Panc1 (cell line): ENCODE measurements around the gene CFAP43. TPM values are rescaled to one million over a fixed set of nuclear protein-coding genes. Genes with fewer than 3 reads are reported as not detected.

Experiments used
- ATAC-seq: fragments of 200-7000 bp; cut with Tn5 transposase; 2 replicates; pipeline ENCODE4 v1.9.1; 2020; ENCODE audit warnings: mild to moderate bottlenecking, moderate library complexity
- BruUV-seq: library from RNA; stranded (reverse); fragments of 400-500 nt; replicated peaks from 2 replicates; lab custom pipeline; 2021; lab: Mats Ljungman, UMichigan
- CTCF ChIA-PET: fragments of 300-600 bp; sonication (Branson Sonifier 250); formaldehyde crosslinking; loops from one replicate; lab custom pipeline; 2022; ENCODE audit warnings: antibody characterized with exemption; lab: Charles Lee
- POLR2A ChIA-PET: fragments of 300-600 bp; sonication (Branson Sonifier 250); formaldehyde crosslinking; loops from one replicate; lab custom pipeline; 2022; ENCODE audit warnings: antibody characterized with exemption; lab: Charles Lee
- DNase-seq: peaks from one replicate; pipeline ENCODE4 v3.0.0-alpha.2; 2010; ENCODE audit warnings: low read depth, low spot score
- H3K27ac ChIP-seq: 2 replicates; pipeline ENCODE4 v1.5.1; 2011; ENCODE audit warnings: mild to moderate bottlenecking, low read length, inconsistent platforms
- H3K27me3 ChIP-seq: fragments of 200-500 bp; sonication (Bioruptor generic); 2 replicates; pipeline ENCODE4 v1.6.0; 2014; ENCODE audit warnings: low read length, inconsistent platforms; ENCODE audit not compliant: control insufficient read depth, insufficient read depth
- H3K36me3 ChIP-seq: fragments of 200-500 bp; sonication (Bioruptor generic); 2 replicates; pipeline ENCODE4 v1.5.1; 2014; ENCODE audit warnings: inconsistent platforms, mild to moderate bottlenecking, low read length, moderate library complexity; ENCODE audit not compliant: control insufficient read depth, insufficient read depth
- H3K4me1 ChIP-seq: 2 replicates; pipeline ENCODE4 v1.5.1; 2011; ENCODE audit warnings: inconsistent platforms, mild to moderate bottlenecking, low read length, moderate library complexity; ENCODE audit not compliant: control insufficient read depth, insufficient read depth
- H3K4me3 ChIP-seq, 2 experiments: 2 replicates each; pipeline ENCODE4 v1.5.1; 2011 to 2012; ENCODE audit warnings: low read depth in 2 of 2, low read length in 2 of 2, mild to moderate bottlenecking in 2 of 2, inconsistent platforms in 1 of 2, moderate library complexity in 1 of 2
- H3K9me3 ChIP-seq: fragments of 200-500 bp; sonication (Bioruptor generic); 2 replicates; pipeline ENCODE4 v1.5.1; 2014; ENCODE audit warnings: low read depth, mild to moderate bottlenecking, inconsistent platforms, low read length, moderate library complexity; ENCODE audit not compliant: control insufficient read depth, insufficient read depth
- POLR2AphosphoS5 ChIP-seq: IDR thresholded peaks from 2 replicates; pipeline ENCODE4 v1.6.1; 2012; ENCODE audit warnings: mild to moderate bottlenecking, low read depth, low read length, moderate library complexity
- SIN3A ChIP-seq: IDR thresholded peaks from 2 replicates; pipeline ENCODE4 v1.6.1; 2012; ENCODE audit warnings: low read depth, mild to moderate bottlenecking, low read length, moderate library complexity, borderline replicate concordance; ENCODE audit not compliant: insufficient read depth
- TCF7L2 ChIP-seq: IDR thresholded peaks from 2 replicates; pipeline ENCODE4 v1.6.1; 2011; ENCODE audit warnings: mild to moderate bottlenecking, low read depth, low read length, inconsistent platforms
- in situ Hi-C: cut with HindIII; loops from 2 replicates; pipeline ENCODE4 v1.10.0; 2016; ENCODE audit warnings: low sequenced_read_pairs, low pct_unique_long_range_greater_than_20kb
- intact Hi-C: fragments of 100-400 bp; cut with micrococcal nuclease; formaldehyde crosslinking; loops from one replicate; pipeline ENCODE4 v1.10.0; 2022; ENCODE audit not compliant: unreplicated experiment
- total RNA-seq: library from RNA; stranded (reverse); gene quantifications from one replicate; pipeline ENCODE4 v1.2.1, GENCODE V29; 2021; ENCODE audit not compliant: unreplicated experiment
- TF ChIP-seq, protein P1 (sequence below), 2 experiments: IDR thresholded peaks; 2 replicates each; pipeline ENCODE4 v1.6.1; 2011 to 2012; ENCODE audit warnings: low read depth in 2 of 2, control low read depth in 1 of 2, low read length in 1 of 2, mild to moderate bottlenecking in 1 of 2, moderate library complexity in 1 of 2; ENCODE audit not compliant: insufficient read depth in 1 of 2
- TF ChIP-seq, protein P2 (sequence below): fragments of 450-650 bp; IDR thresholded peaks from 2 replicates; pipeline ENCODE4 v1.5.1; 2017; ENCODE audit warnings: mild to moderate bottlenecking

CFAP43 gene
- total RNA-seq, 1 experiment from 2014 or later = 0.21 TPM

DNA sequence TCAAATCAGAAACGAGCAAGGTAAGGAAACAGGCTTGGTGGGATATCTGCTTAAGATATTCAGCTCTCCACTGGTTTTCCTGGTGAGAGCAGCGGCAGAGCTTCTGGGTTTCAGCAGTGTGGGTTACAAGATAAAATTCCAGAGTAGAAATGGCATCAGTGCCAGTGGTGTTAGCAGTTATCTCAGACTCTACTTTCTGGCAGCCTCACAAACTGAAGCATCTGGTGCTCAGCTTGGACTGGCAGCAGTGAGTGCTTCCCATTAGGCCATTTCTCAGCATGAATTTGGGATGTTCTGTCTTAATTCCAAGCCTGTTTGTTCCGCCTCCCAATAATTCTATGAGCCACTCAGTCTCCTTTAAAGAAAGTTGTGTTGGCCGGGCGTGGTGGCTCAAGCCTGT is 29.9 kb upstream of the CFAP43 start:
- no peaks in the 10 kb centered on the region for H3K27me3 ChIP-seq
- BruUV-seq = no TSS peak
- intact Hi-C loops (no loop called here), in situ Hi-C loops (no loop called here)
- ATAC-seq = no peak
- POLR2A ChIA-PET = no interaction called here
- TF ChIP-seq POLR2AphosphoS5 (no peak), SIN3A (no peak), TCF7L2 (no peak)
- TF ChIP-seq, protein P1, sequence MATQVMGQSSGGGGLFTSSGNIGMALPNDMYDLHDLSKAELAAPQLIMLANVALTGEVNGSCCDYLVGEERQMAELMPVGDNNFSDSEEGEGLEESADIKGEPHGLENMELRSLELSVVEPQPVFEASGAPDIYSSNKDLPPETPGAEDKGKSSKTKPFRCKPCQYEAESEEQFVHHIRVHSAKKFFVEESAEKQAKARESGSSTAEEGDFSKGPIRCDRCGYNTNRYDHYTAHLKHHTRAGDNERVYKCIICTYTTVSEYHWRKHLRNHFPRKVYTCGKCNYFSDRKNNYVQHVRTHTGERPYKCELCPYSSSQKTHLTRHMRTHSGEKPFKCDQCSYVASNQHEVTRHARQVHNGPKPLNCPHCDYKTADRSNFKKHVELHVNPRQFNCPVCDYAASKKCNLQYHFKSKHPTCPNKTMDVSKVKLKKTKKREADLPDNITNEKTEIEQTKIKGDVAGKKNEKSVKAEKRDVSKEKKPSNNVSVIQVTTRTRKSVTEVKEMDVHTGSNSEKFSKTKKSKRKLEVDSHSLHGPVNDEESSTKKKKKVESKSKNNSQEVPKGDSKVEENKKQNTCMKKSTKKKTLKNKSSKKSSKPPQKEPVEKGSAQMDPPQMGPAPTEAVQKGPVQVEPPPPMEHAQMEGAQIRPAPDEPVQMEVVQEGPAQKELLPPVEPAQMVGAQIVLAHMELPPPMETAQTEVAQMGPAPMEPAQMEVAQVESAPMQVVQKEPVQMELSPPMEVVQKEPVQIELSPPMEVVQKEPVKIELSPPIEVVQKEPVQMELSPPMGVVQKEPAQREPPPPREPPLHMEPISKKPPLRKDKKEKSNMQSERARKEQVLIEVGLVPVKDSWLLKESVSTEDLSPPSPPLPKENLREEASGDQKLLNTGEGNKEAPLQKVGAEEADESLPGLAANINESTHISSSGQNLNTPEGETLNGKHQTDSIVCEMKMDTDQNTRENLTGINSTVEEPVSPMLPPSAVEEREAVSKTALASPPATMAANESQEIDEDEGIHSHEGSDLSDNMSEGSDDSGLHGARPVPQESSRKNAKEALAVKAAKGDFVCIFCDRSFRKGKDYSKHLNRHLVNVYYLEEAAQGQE (IDR thresholded peaks at IDR 0.05; ENCODE audit: insufficient read depth in 1 of 2, low read depth in 2 of 2, low read length in 1 of 2) = no peak
- TF ChIP-seq, protein P2, sequence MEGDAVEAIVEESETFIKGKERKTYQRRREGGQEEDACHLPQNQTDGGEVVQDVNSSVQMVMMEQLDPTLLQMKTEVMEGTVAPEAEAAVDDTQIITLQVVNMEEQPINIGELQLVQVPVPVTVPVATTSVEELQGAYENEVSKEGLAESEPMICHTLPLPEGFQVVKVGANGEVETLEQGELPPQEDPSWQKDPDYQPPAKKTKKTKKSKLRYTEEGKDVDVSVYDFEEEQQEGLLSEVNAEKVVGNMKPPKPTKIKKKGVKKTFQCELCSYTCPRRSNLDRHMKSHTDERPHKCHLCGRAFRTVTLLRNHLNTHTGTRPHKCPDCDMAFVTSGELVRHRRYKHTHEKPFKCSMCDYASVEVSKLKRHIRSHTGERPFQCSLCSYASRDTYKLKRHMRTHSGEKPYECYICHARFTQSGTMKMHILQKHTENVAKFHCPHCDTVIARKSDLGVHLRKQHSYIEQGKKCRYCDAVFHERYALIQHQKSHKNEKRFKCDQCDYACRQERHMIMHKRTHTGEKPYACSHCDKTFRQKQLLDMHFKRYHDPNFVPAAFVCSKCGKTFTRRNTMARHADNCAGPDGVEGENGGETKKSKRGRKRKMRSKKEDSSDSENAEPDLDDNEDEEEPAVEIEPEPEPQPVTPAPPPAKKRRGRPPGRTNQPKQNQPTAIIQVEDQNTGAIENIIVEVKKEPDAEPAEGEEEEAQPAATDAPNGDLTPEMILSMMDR = no peak
- peaks cover 58% of the 10 kb centered on the region for H3K36me3 ChIP-seq
- no peaks in the 10 kb centered on the region for H3K9me3 ChIP-seq
- DNase-seq = no peak
- H3K27ac ChIP-seq = no peak overlapping the region; the same call in 1 of the 2 replicates
- CTCF ChIA-PET = interaction anchor here (0.6 kb wide), 1 partner anchor 246 kb away, joined by 5 read pairs; no protein-coding TSS in a partner anchor
- peaks cover 25% of the 10 kb centered on the region for H3K4me1 ChIP-seq
- no peak overlapping the region for H3K4me3 ChIP-seq

DNA sequence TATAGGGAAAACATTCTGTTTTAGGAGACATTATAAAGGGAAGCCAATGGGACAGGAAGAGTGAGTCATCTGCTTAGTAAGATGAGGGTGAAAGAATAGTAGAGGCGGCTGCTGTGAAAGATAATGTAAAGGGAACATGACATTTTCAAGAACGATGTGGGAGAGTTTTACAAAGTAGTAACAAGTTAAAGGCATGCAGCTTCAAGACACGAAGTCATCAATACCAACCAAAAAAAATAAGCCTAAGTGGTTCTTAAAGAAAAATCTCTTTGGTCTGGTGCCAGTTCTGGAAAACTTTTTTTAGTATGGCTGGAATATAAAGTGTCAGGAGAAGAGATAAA is 28.6 kb upstream of the CFAP43 start:
- H3K9me3 ChIP-seq = no peaks in the 10 kb centered on the region
- H3K4me1 ChIP-seq = peaks cover 36% of the 10 kb centered on the region
- ATAC-seq (no peak), DNase-seq (no peak)
- CTCF ChIA-PET = no interaction called here
- BruUV-seq = no TSS peak
- peak overlapping the region; percentile 9; the same call in 1 of the 2 replicates for H3K27ac ChIP-seq
- H3K36me3 ChIP-seq = peaks cover 52% of the 10 kb centered on the region
- no peaks in the 10 kb centered on the region for H3K27me3 ChIP-seq
- in situ Hi-C loops (no loop called here), intact Hi-C loops (no loop called here)
- POLR2A ChIA-PET = interaction anchor here (0.6 kb wide), 1 partner anchor 11 kb away, joined by 6 read pairs; no protein-coding TSS in a partner anchor
- H3K4me3 ChIP-seq = no peak overlapping the region
- no peak for TF ChIP-seq POLR2AphosphoS5
- no peak for TF ChIP-seq SIN3A
- TF ChIP-seq, protein P2 = no peak
- TF ChIP-seq TCF7L2 = no peak
- TF ChIP-seq, protein P1 (IDR thresholded peaks at IDR 0.05; ENCODE audit: insufficient read depth in 1 of 2, low read depth in 2 of 2, low read length in 1 of 2) = no peak
